ENCODE measurements around the gene IGSF9B. TPM values are rescaled to one million over a fixed set of nuclear protein-coding genes. Genes with fewer than 3 reads are reported as not detected.

Gene IGSF9B
- total RNA-seq, 1 donor from 2014 or later = 13.1 TPM

DNA sequence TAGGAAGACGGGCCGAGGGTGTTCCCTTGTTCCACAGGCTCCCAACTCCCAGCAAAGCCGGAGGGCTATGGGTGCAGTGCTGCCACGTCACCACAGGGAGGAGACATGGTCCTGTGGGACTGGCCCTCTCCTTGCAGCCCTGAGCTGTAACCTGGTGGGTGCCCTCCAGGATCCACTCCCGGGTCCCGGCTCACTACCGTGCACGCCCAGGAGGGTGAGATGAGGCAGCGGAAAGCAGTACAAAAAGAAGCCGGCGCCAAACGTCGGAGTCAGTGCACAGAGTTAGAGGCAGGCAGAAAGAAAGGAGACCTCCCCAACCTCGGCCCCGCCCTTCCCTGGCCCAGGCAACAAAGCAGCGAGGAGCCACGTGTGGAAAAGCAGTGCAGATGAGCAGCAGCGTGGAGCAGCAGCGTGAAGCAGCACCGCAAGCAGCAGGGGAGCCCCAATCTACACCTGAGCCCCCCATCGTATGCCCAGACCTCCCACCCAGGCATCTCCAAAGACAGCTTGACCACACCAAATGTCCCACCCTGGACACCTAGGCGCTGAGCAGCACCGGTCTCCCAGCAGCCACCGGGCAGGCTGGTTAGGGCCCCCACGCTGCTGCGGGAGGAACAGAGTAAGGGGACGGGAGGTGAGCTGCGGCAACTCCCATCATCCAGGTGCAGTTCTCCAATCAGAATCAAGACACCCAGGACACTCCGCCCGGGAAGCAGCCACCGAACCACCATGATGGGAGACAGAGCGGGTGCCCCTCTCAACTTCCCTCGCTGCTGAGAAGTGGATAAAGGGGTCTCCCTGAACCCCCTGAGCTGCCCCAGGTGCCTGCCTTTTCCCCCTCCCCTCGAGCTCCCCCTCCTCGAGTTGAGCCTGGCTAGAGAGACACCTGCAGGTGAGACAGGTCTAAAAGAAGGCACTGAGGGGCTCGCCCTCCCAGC is 28.8 kb downstream of the IGSF9B start:
- FAIRE-seq (no peak), DNase-seq (ENCODE audit: low read depth) (peak; percentile 30)
- Histone ChIP-seq H3K4me2 (ENCODE audit: low read length) (peak overlapping the region; percentile 79), H3K36me3 (ENCODE audit: insufficient read depth, low read length) (no peaks in the 10 kb centered on the region), H3K9ac (ENCODE audit: low read length) (no peak overlapping the region), H4K20me1 (ENCODE audit: insufficient read depth, low read length) (no peaks in the 10 kb centered on the region), H3K9me3 (ENCODE audit: insufficient read depth, low read depth, low read length) (no peaks in the 10 kb centered on the region), H3K27me3 (ENCODE audit: insufficient read depth, low read length) (no peaks in the 10 kb centered on the region), H3K4me1 (ENCODE audit: insufficient read depth, low read length) (peaks cover 4% of the 10 kb centered on the region), H3K4me3 (ENCODE audit: insufficient read depth, low read depth, low read length) (peak overlapping the region; percentile 29), H3K79me2 (ENCODE audit: insufficient read depth, low read length) (no peaks in the 10 kb centered on the region), H2AFZ (ENCODE audit: low read depth, low read length) (peak overlapping the region; percentile 85), H3K27ac (ENCODE audit: low read depth, low read length) (no peak overlapping the region)
- H3K27me3 Mint-ChIP-seq (ENCODE audit: low read depth, unreplicated experiment) = no peaks in the 10 kb centered on the region
- H3K36me3 Mint-ChIP-seq (ENCODE audit: low read depth, unreplicated experiment) = peaks cover 20% of the 10 kb centered on the region
- H3K4me1 Mint-ChIP-seq (ENCODE audit: low read depth, unreplicated experiment) = peaks cover 19% of the 10 kb centered on the region
- no peak overlapping the region for H3K27ac Mint-ChIP-seq (ENCODE audit: unreplicated experiment)
- H3K4me3 Mint-ChIP-seq (ENCODE audit: unreplicated experiment) = peak overlapping the region; percentile 9
- H3K9me3 Mint-ChIP-seq (ENCODE audit: unreplicated experiment) = peaks cover 3% of the 10 kb centered on the region
- TF ChIP-seq EZH2 (IDR thresholded peaks at IDR 0.05; ENCODE audit: insufficient read depth, low read length) = no peak
- TF ChIP-seq, protein P1, sequence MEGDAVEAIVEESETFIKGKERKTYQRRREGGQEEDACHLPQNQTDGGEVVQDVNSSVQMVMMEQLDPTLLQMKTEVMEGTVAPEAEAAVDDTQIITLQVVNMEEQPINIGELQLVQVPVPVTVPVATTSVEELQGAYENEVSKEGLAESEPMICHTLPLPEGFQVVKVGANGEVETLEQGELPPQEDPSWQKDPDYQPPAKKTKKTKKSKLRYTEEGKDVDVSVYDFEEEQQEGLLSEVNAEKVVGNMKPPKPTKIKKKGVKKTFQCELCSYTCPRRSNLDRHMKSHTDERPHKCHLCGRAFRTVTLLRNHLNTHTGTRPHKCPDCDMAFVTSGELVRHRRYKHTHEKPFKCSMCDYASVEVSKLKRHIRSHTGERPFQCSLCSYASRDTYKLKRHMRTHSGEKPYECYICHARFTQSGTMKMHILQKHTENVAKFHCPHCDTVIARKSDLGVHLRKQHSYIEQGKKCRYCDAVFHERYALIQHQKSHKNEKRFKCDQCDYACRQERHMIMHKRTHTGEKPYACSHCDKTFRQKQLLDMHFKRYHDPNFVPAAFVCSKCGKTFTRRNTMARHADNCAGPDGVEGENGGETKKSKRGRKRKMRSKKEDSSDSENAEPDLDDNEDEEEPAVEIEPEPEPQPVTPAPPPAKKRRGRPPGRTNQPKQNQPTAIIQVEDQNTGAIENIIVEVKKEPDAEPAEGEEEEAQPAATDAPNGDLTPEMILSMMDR (IDR thresholded peaks at IDR 0.05; ENCODE audit: insufficient read depth, low read depth, low read length) = peak; percentile 80

- Histone ChIP-seq H3K27ac (ENCODE audit: low read depth, low read length) (no peak overlapping the region), H2AFZ (ENCODE audit: low read depth, low read length) (no peak overlapping the region), H3K4me3 (ENCODE audit: insufficient read depth, low read depth, low read length) (no peak overlapping the region), H3K79me2 (ENCODE audit: insufficient read depth, low read length) (no peaks in the 10 kb centered on the region), H3K36me3 (ENCODE audit: insufficient read depth, low read length) (no peaks in the 10 kb centered on the region), H3K27me3 (ENCODE audit: insufficient read depth, low read length) (no peaks in the 10 kb centered on the region), H3K9ac (ENCODE audit: low read length) (no peak overlapping the region), H3K9me3 (ENCODE audit: insufficient read depth, low read depth, low read length) (no peaks in the 10 kb centered on the region), H4K20me1 (ENCODE audit: insufficient read depth, low read length) (no peaks in the 10 kb centered on the region), H3K4me2 (ENCODE audit: low read length) (no peak overlapping the region), H3K4me1 (ENCODE audit: insufficient read depth, low read length) (peaks cover 4% of the 10 kb centered on the region)
- Mint-ChIP-seq H3K4me3 (ENCODE audit: unreplicated experiment) (no peak overlapping the region), H3K9me3 (ENCODE audit: unreplicated experiment) (peaks cover 2% of the 10 kb centered on the region), H3K4me1 (ENCODE audit: low read depth, unreplicated experiment) (peaks cover 19% of the 10 kb centered on the region), H3K27me3 (ENCODE audit: low read depth, unreplicated experiment) (peaks cover 2% of the 10 kb centered on the region), H3K36me3 (ENCODE audit: low read depth, unreplicated experiment) (peaks cover 24% of the 10 kb centered on the region), H3K27ac (ENCODE audit: unreplicated experiment) (no peak overlapping the region)
- DNase-seq (ENCODE audit: low read depth) (no peak), FAIRE-seq (no peak)
- TF ChIP-seq, protein P1 (IDR thresholded peaks at IDR 0.05; ENCODE audit: insufficient read depth, low read depth, low read length) = no peak
- TF ChIP-seq EZH2 (IDR thresholded peaks at IDR 0.05; ENCODE audit: insufficient read depth, low read length) = no peak
Measured at GRCh38 chr11:133926466-133927246, 30.1 kb downstream of the IGSF9B start.
